Lung (tissue), 12 donors: ENCODE data around the gene ST6GALNAC2. TPM values are rescaled to one million over a fixed set of nuclear protein-coding genes. Genes with fewer than 3 reads are reported as not detected.

ENCODE experiments used
- ATAC-seq: fragments of 200-7000 bp; cut with Tn5 transposase; one replicate; pipeline ENCODE4 v1.9.1; 2020; ENCODE audit warnings: moderate number of reproducible peaks; ENCODE audit not compliant: insufficient read depth, low FRiP score
- DNase-seq, 3 donors: peaks; one replicate each; pipeline ENCODE4 v3.0.0-alpha.2; 2013 to 2017
- H3K27ac ChIP-seq, 2 donors: one replicate each; pipeline ENCODE4 v1.5.1; 2013; ENCODE audit warnings: mild to moderate bottlenecking in 2 of 2, moderate library complexity in 2 of 2, control low read depth in 1 of 2, inconsistent platforms in 1 of 2, low read depth in 1 of 2, low read length in 1 of 2
- H3K27me3 ChIP-seq, 3 donors: one replicate each; pipeline ENCODE4 v1.5.1; 2013; ENCODE audit warnings: low read length in 2 of 3; ENCODE audit not compliant: control insufficient read depth in 3 of 3, insufficient read depth in 3 of 3
- H3K36me3 ChIP-seq, 4 donors: one replicate each; pipeline ENCODE4 v1.5.1; 2013; ENCODE audit warnings: low read length in 4 of 4, mild to moderate bottlenecking in 1 of 4, moderate library complexity in 1 of 4; ENCODE audit not compliant: control insufficient read depth in 4 of 4, insufficient read depth in 4 of 4
- H3K4me1 ChIP-seq, 5 donors: one replicate each; pipeline ENCODE4 v1.5.1; 2013; ENCODE audit warnings: low read length in 5 of 5, mild to moderate bottlenecking in 2 of 5, moderate library complexity in 1 of 5; ENCODE audit not compliant: control insufficient read depth in 5 of 5, insufficient read depth in 5 of 5
- H3K4me3 ChIP-seq: one replicate; pipeline ENCODE4 v1.5.1; 2013; ENCODE audit warnings: mild to moderate bottlenecking, control low read depth, moderate library complexity
- H3K9ac ChIP-seq, 2 donors: one replicate each; pipeline ENCODE4 v1.5.1; 2013; ENCODE audit warnings: low read length in 2 of 2, control low read depth in 1 of 2; ENCODE audit not compliant: insufficient read depth in 1 of 2
- H3K9me3 ChIP-seq, 4 donors: one replicate each; pipeline ENCODE4 v1.5.1; 2013; ENCODE audit warnings: low read length in 3 of 4, mild to moderate bottlenecking in 1 of 4, moderate library complexity in 1 of 4; ENCODE audit not compliant: control insufficient read depth in 4 of 4, insufficient read depth in 3 of 4
- CTCF ChIP-seq: IDR thresholded peaks from 2 replicates; pipeline ENCODE4 v1.5.1; 2012; ENCODE audit warnings: mild to moderate bottlenecking; ENCODE audit errors: control extremely low read depth, extremely low read depth
- WGBS, 2 donors: extraction: QIAGEN DNeasy Blood & Tissue Kit; methylation state at CpG; one replicate each; pipeline ENCODE4 v1.1.7; 2013; 5-methylcytosine and 5-hydroxymethylcytosine counted together
- polyA plus RNA-seq, 2 donors: library from polyadenylated mRNA; stranded (reverse); fragments of 200-250 nt; gene quantifications; one replicate each; pipeline ENCODE4 v1.2.1, GENCODE V29; 2013
- total RNA-seq, 2 donors: library from RNA; depleted of rRNA in 1 of 2; stranded (reverse); fragments of >200 nt in 1 of 2; gene quantifications; one replicate each; pipeline ENCODE4 v1.2.1, GENCODE V29; 2014 to 2021
- donor health status: control.
- donor health status: control.
- donor health status: Bipolar disorder and iron deficiency.
- donor health status: healthy.
- donor health status: DM: yes; HTN: yes; CAD: no.

Gene ST6GALNAC2
- total and polyA plus RNA-seq, 4 donors: 12.1 to 38.0 (median 18.1) TPM

- H3K9me3 ChIP-seq: no peaks in the 10 kb centered on the region
- no peaks in the 10 kb centered on the region for H3K36me3 ChIP-seq
- peak; percentile 97 to 99 (median 98) for DNase-seq
- peak; percentile 96 for ATAC-seq
- peak overlapping the region; percentile 27 to 71 for H3K27ac ChIP-seq
- no peak overlapping the region for H3K4me3 ChIP-seq
- 14 to 15% methylated on average over 24 to 27 of the region's 27 CpGs for WGBS, 2 donors
- peaks cover 0 to 77% (median 29%) of the 10 kb centered on the region in 5 donors for H3K4me1 ChIP-seq
- no peak for TF ChIP-seq CTCF
- H3K27me3 ChIP-seq: peaks cover 0 to 15% (median 0%) of the 10 kb centered on the region in 3 donors
- H3K9ac ChIP-seq: peak overlapping the region in 1 of 2 donors; percentile 46
These were observed 45.0 kb downstream of the ST6GALNAC2 start for GRCh38 chr17:76540381-76541300.

GRCh38 chr17:76539631-76540271, 45.9 kb downstream of the ST6GALNAC2 start, which contains the start of gene PRCD:
Gene PRCD (plus strand): TSS chr17:76540044. CDS start chr17:76540142, 98 bp downstream.
- 78 to 86% methylated on average over 20 to 22 of the region's 22 CpGs for WGBS, 2 donors
- DNase-seq: no peak
- no peak for ATAC-seq
- Histone ChIP-seq H3K27me3 (peaks cover 0 to 16% (median 0%) of the 10 kb centered on the region in 3 donors), H3K27ac (peak within 1 kb of the TSS; percentile 27 to 71), H3K9ac (no peak within 1 kb of the TSS), H3K9me3 (no peaks in the 10 kb centered on the region), H3K36me3 (no peaks in the 10 kb centered on the region), H3K4me1 (peaks cover 0 to 77% (median 25%) of the 10 kb centered on the region in 5 donors), H3K4me3 (no peak within 1 kb of the TSS)
- no peak for TF ChIP-seq CTCF

GRCh38 chr17:76538941-76539570, 46.6 kb downstream of the ST6GALNAC2 start:
- no peak for TF ChIP-seq CTCF
- no peak for ATAC-seq
- 82 to 92% methylated on average over 9 of the region's 9 CpGs for WGBS, 2 donors
- H3K36me3 ChIP-seq: no peaks in the 10 kb centered on the region
- H3K27me3 ChIP-seq: peaks cover 0 to 16% (median 0%) of the 10 kb centered on the region in 3 donors
- H3K4me3 ChIP-seq: no peak overlapping the region
- no peak for DNase-seq
- H3K9me3 ChIP-seq: no peaks in the 10 kb centered on the region
- H3K27ac ChIP-seq: no peak overlapping the region
- H3K9ac ChIP-seq: no peak overlapping the region
- H3K4me1 ChIP-seq: peaks cover 0 to 70% (median 19%) of the 10 kb centered on the region in 5 donors
